GM21529 (cell line): Measurements from ENCODE around the gene COL27A1.

Source experiments
- ATAC-seq: cut with Tn5 transposase; IDR thresholded peaks from one replicate; pipeline ENCODE4 v1.9.1; 2021; ENCODE audit not compliant: unreplicated experiment

Gene COL27A1

GRCh38 chr9:114281473-114282103, 126.3 kb downstream of the COL27A1 start:
- ATAC-seq = no peak

DNA sequence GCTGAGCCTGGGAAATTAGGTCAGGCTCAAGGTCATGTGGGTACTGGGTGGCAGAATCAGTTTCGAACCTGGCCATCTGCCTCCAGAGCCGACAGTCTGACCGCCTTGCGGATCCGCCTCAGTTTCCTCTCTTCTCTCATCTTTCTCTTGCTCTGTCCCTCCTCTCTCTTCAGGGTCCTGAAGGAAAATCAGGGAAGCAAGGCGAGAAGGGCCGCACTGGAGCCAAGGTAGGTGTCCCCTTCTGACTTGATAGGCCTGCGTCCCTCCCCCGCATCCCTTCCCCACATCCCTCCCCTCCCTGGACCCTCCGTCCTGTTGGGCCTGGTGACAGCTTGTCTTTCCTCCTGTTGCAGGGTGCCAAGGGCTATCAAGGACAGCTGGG, 126.8 kb downstream of the COL27A1 start:
- no peak for ATAC-seq

- ATAC-seq = no peak
Measured at GRCh38 chr9:114282507-114282906, 127.2 kb downstream of the COL27A1 start.

DNA sequence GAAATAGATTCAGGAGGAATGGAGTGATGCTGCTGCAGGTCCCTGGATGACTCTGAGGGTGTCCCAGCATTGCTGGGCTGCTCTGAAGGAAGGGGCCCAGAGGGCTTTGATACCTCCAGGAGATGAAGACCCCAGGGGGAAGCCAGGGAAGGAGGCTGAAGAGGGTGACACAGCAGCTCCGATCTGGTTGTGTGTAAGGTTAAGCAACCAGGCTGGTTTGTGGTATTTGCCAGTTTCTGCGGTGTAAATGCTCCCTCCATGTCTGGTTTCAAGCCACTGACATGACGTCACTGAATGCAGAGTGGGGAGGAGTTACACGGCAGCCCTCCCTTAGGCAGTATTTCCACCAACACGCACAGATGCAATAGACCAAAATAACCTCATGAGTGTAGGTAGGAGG, 127.6 kb downstream of the COL27A1 start:
- ATAC-seq = no peak

DNA sequence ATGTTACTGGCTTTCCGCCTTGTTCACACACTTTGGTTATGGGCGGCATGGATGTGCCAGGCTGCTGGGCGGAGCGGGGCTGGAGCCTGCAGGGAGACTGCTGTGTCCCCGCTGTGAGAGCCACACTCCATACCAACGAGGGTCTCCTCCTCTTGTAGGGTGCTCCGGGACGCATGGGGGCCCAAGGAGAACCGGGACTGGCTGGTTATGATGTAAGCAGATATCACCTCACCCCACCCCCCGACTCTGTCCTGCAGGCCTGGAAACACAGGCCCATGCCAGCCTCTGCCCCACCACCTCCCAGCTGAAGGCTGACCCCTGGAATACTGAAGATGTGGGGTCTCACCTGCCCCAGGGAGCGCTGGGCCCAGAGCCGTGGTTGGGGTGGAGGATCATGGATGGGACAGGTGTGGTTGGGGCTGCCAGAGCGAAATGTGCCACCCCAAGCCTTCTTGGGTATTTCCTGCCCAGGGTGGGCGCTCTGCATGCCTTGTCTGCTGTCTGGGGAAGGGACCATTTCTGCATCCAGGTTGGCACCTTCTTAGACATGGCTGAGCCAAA, 128.3 kb downstream of the COL27A1 start:
- no peak for ATAC-seq

DNA sequence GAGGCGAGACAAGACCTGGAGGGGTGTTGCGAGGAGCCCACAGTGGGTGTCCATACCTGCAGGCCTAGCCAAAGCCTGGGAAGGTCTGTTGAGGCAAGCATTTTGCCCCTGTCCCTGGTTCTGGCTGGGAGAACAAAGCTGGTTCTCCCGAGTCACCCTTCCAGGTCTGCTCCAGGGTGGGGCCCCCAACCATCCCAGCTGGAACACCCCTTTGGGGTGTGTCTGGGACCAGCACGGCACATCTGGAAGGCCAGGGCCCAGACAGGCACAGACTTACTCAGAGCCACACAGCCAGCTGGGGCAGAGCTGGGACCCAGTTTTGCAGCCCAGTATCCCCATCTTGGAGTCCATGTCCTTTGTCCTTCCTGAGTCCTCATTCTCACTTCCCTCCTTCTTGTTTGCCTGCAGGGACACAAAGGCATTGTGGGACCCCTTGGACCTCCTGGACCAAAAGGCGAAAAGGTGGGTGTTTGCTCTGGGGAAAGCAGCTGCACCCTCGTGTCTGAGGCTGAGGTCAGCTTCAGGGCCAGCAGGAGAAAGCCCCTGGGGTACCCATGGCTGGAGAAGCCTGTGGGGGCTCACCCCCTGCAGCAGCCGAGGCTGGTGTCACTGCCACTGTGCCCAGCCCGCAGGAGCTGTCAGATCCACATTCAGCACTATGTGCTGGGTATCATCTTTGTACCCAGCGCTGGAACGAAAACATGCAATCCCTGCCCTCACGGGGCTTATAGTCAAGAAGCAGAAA, 129.2 kb downstream of the COL27A1 start:
- no peak for ATAC-seq

GRCh38 chr9:114285166-114285867, 130.0 kb downstream of the COL27A1 start:
- ATAC-seq = no peak

DNA sequence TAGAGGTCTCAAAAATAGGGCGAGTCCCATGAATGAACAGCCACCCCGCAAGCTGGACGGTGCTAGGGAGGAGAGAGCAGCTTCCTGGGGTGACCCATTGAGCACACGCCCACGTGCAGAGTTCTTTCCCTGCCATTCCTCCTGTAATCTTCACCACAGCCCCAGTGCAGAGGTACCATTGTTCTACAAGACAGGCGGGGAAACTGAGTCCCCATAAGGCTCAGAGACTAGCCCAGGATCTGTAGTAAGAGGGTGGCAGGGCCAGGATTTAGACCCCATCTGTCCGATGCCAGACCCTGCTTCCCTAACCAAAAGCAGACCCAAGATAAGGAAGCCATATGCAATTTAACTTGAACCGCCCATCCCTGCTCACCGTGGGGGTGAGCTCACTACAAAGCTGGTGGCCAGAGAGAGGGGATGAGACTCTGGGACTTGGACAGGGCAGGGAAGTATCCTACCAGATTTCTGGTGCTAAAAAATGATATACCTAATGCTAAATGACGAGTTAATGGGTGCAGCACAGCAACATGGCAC, 130.9 kb downstream of the COL27A1 start:
- ATAC-seq = no peak

DNA sequence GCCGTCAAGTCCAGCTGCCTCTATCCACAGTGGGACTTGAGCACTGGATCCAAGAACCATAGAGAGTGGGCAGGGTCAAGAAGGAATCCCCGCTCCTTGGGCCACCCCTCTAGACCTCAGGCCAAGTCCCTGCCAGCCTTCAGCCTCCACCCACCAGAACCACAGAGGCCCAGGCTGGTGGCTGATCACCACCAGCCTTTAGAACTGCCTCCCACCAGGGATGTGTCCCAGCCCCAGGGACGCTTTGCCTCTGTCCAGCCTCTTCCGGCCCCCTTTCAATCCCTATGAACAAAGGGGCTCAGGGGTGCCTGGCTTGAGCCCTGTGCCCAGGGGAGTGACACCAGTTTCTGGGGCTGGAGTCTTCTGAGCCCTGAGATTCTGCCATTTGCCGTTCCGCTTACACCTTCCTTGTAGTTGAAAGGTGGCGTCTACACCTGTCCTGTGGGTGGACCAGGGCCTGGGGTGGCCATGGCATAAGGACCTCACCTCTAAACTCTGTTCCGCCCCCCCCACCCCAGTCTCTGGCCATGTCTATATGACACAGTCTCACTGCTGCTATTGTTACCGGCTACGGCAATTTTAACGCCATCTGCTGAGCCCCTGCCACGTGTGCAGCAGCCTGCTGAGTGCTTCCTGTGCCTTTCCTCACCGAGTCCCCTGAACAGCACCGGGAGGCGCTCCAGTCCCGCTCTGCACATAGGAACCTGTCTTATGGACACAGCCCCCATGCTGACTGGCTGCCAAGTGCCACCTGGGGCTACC, 131.8 kb downstream of the COL27A1 start:
- ATAC-seq = no peak

- no peak for ATAC-seq
Measured at GRCh38 chr9:114287763-114288192, 132.4 kb downstream of the COL27A1 start.

DNA sequence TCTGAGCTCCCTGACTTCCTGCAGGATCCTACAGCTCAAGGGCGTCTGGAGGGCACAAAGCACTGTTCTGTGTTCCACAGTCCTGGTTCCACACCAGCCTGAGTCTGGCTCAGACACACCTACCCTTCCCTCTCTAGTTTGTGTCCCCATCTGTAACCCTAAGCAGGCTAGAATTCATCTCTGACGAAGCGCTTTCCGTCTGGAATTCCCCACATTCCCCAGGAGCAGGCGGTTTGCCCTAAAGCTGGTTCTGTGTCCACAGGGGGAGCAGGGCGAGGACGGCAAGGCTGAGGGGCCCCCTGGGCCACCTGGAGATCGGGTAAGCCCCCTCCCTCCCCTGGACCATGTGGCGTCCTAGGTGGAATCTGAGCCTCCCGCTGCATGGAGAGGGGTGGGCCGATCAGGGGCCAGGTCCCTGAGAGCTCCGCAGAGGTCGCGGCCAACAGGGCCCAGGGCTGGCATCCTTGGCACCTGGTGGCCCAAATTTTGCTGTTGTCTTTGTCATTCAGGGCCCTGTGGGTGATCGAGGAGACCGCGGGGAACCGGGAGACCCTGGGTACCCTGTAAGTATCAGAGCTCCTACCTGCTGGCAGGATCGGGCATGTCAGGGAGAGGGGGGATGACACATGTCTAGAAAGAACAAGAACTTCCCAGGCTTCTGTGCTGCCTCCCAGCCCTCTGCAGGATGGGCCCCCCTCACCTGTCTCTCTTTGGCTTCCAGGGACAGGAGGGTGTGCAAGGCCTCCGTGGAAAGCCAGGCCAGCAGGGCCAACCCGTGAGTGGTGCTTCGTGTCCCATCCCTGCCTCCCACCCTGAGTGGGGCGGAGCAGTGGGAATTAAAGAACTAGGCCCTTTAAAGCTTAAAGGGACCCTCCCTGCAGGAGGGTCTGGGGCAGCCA, 133.1 kb downstream of the COL27A1 start:
- ATAC-seq = no peak

- ATAC-seq = no peak
Measured at GRCh38 chr9:114289106-114289505, 133.8 kb downstream of the COL27A1 start.

GRCh38 chr9:114289571-114290481, 134.5 kb downstream of the COL27A1 start:
- no peak for ATAC-seq

GRCh38 chr9:114290561-114290986, 135.2 kb downstream of the COL27A1 start:
- no peak for ATAC-seq

DNA sequence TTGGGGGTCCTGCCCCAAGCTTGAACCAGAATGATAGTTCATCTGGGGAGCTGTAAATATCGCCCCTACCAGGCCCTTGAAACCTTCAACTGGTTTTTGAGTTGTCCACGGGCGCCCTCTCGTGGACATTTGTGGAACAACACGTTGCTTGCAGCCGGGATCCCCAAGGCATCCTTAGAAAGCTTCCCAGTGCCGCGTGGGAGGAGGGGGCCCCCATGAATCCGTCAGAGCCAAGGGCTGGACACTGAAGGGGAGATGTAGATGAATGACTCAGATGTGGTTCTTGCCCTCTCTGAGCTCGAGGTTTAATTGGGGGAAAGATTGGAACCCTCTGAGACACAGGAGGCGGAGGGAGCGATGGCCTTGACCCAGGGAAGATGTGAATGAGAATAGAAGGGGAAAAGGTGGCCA, 135.7 kb downstream of the COL27A1 start:
- no peak for ATAC-seq

- no peak for ATAC-seq
Measured at GRCh38 chr9:114291886-114292590, 136.7 kb downstream of the COL27A1 start.

GRCh38 chr9:114294664-114295063, 139.3 kb downstream of the COL27A1 start:
- no peak for ATAC-seq

GRCh38 chr9:114296338-114296737, 141.0 kb downstream of the COL27A1 start:
- no peak for ATAC-seq
